IMR-90 (cell line): Measurements from ENCODE around the gene SERPINA3. TPM values are rescaled to one million over a fixed set of nuclear protein-coding genes. Genes with fewer than 3 reads are reported as not detected.

Source experiments
- ATAC-seq: fragments of 200-7000 bp; cut with Tn5 transposase; 2 replicates; pipeline ENCODE4 v1.9.1; 2020; ENCODE audit warnings: low read depth, mild to moderate bottlenecking, moderate library complexity
- BruUV-seq: library from RNA; stranded (reverse); fragments of 400-500 nt; replicated peaks from 2 replicates; lab custom pipeline; 2021; lab: Mats Ljungman, UMichigan
- CTCF ChIA-PET: fragments of 300-600 bp; formaldehyde crosslinking; extraction: SDS; loops from one replicate; lab custom pipeline; 2021; ENCODE audit warnings: antibody characterized with exemption; lab: Yijun Ruan, JAX
- POLR2A ChIA-PET: fragments of 300-600 bp; sonication (Branson Sonifier 250); formaldehyde crosslinking; loops from one replicate; lab custom pipeline; 2022; ENCODE audit warnings: antibody characterized with exemption; ENCODE audit not compliant: unreplicated experiment; lab: Charles Lee
- DNase-seq: peaks from one replicate; pipeline ENCODE4 v3.0.0; 2013
- H2AFZ ChIP-seq: replicated peaks from 2 replicates; pipeline ENCODE3; 2013; ENCODE audit warnings: low read length, mild to moderate bottlenecking; ENCODE audit not compliant: poor library complexity
- H2AK5ac ChIP-seq: 2 replicates; pipeline ENCODE4 v1.6.1; 2013; ENCODE audit warnings: low read depth, low read length, inconsistent platforms
- H2AK9ac ChIP-seq: replicated peaks from 2 replicates; pipeline ENCODE3; 2013; ENCODE audit warnings: mild to moderate bottlenecking, low read depth, low read length, moderate library complexity; ENCODE audit not compliant: poor library complexity
- H2BK120ac ChIP-seq: 2 replicates; pipeline ENCODE4 v1.6.1; 2013; ENCODE audit warnings: low read depth, low read length, inconsistent platforms
- H2BK15ac ChIP-seq: 3 replicates; pipeline ENCODE4 v1.6.1; 2013; ENCODE audit warnings: low read depth, low read length, inconsistent platforms
- H2BK20ac ChIP-seq: 2 replicates; pipeline ENCODE4 v1.6.1; 2013; ENCODE audit warnings: low read depth, mild to moderate bottlenecking, inconsistent platforms, low read length, moderate library complexity
- H2BK5ac ChIP-seq: 2 replicates; pipeline ENCODE4 v1.6.1; 2013; ENCODE audit warnings: mild to moderate bottlenecking, low read depth, low read length, inconsistent platforms; ENCODE audit not compliant: poor library complexity, severe bottlenecking
- H3K14ac ChIP-seq: replicated peaks from 2 replicates; pipeline ENCODE4 v1.6.1; 2013; ENCODE audit warnings: low read depth, low read length, inconsistent platforms
- H3K18ac ChIP-seq: 2 replicates; pipeline ENCODE4 v1.6.1; 2013; ENCODE audit warnings: low read depth, low read length, control low read depth
- H3K23ac ChIP-seq: 2 replicates; pipeline ENCODE4 v1.6.1; 2013; ENCODE audit warnings: low read depth, low read length, inconsistent platforms
- H3K27ac ChIP-seq: 2 replicates; pipeline ENCODE4 v1.5.1; 2013; ENCODE audit warnings: mild to moderate bottlenecking, control low read depth, low read length; ENCODE audit not compliant: insufficient read depth
- H3K27me3 ChIP-seq: 2 replicates; pipeline ENCODE4 v1.6.1; 2013; ENCODE audit warnings: low read length; ENCODE audit not compliant: control insufficient read depth, insufficient read depth
- H3K36me3 ChIP-seq: 2 replicates; pipeline ENCODE4 v1.6.1; 2013; ENCODE audit warnings: low read length, mixed read lengths; ENCODE audit not compliant: control insufficient read depth, insufficient read depth
- H3K4ac ChIP-seq: 2 replicates; pipeline ENCODE4 v1.6.1; 2013; ENCODE audit warnings: low read depth, low read length, inconsistent platforms
- H3K4me1 ChIP-seq: 2 replicates; pipeline ENCODE4 v1.6.1; 2013; ENCODE audit warnings: low read length, mixed read lengths; ENCODE audit not compliant: control insufficient read depth, insufficient read depth
- H3K4me2 ChIP-seq: 2 replicates; pipeline ENCODE4 v1.6.1; 2013; ENCODE audit warnings: low read depth, mild to moderate bottlenecking, control low read depth, low read length, moderate library complexity
- H3K4me3 ChIP-seq: 2 replicates; pipeline ENCODE4 v1.5.1; 2013; ENCODE audit warnings: low read depth, mild to moderate bottlenecking, control low read depth, low read length, moderate library complexity; ENCODE audit not compliant: insufficient read depth
- H3K56ac ChIP-seq: 2 replicates; pipeline ENCODE4 v1.6.1; 2013; ENCODE audit warnings: low read length, inconsistent platforms; ENCODE audit not compliant: insufficient read depth; ENCODE audit errors: extremely low read depth
- H3K79me1 ChIP-seq, 2 experiments: 2 replicates each; pipeline ENCODE4 v1.6.1; 2013; ENCODE audit warnings: low read length in 2 of 2, inconsistent platforms in 1 of 2, low read depth in 1 of 2
- H3K9ac ChIP-seq: 2 replicates; pipeline ENCODE4 v1.6.1; 2013; ENCODE audit warnings: low read depth, low read length, control low read depth
- H3K9me1 ChIP-seq: 2 replicates; pipeline ENCODE4 v1.6.1; 2013; ENCODE audit warnings: low read length, inconsistent platforms; ENCODE audit not compliant: insufficient read depth
- H3K9me3 ChIP-seq: 2 replicates; pipeline ENCODE4 v1.6.1; 2013; ENCODE audit warnings: low read length; ENCODE audit not compliant: control insufficient read depth, insufficient read depth
- H4K20me1 ChIP-seq: 2 replicates; pipeline ENCODE4 v1.6.1; 2013; ENCODE audit warnings: low read length, inconsistent platforms; ENCODE audit not compliant: insufficient read depth
- H4K5ac ChIP-seq: 2 replicates; pipeline ENCODE4 v1.6.1; 2013; ENCODE audit warnings: mild to moderate bottlenecking, low read depth, low read length, control low read depth
- H4K8ac ChIP-seq, 2 experiments: 2 replicates each; pipeline ENCODE4 v1.6.1; 2013; ENCODE audit warnings: low read depth in 2 of 2, low read length in 2 of 2, control low read depth in 1 of 2, inconsistent platforms in 1 of 2
- H4K91ac ChIP-seq: 2 replicates; pipeline ENCODE4 v1.6.1; 2013; ENCODE audit warnings: low read depth, low read length, inconsistent platforms; ENCODE audit not compliant: insufficient read depth
- FOS ChIP-seq: fragments of 150-350 bp; IDR thresholded peaks from 2 replicates; pipeline ENCODE4 v1.6.1; 2016; ENCODE audit warnings: low read depth, low read length
- MAZ ChIP-seq: IDR thresholded peaks from 2 replicates; pipeline ENCODE4 v1.6.1; 2012; ENCODE audit warnings: low read depth, mild to moderate bottlenecking, low read length, improper control_type of control experiment, moderate library complexity, borderline replicate concordance
- MXI1 ChIP-seq: IDR thresholded peaks from 2 replicates; pipeline ENCODE4 v1.6.1; 2012; ENCODE audit warnings: low read depth, mild to moderate bottlenecking, low read length, moderate library complexity, borderline replicate concordance
- NFE2L2 ChIP-seq: fragments of 150-350 bp; IDR thresholded peaks from 2 replicates; pipeline ENCODE4 v1.6.1; 2016; ENCODE audit warnings: low read depth, mild to moderate bottlenecking, low read length
- POLR2A ChIP-seq: IDR thresholded peaks from 2 replicates; pipeline ENCODE4 v1.6.1; 2012; ENCODE audit warnings: mild to moderate bottlenecking, low read depth, low read length
- RAD21 ChIP-seq: IDR thresholded peaks from 2 replicates; pipeline ENCODE4 v1.6.1; 2012; ENCODE audit warnings: low read length, improper control_type of control experiment
- RFX5 ChIP-seq: IDR thresholded peaks from 2 replicates; pipeline ENCODE4 v1.8.0; 2012; ENCODE audit warnings: low read depth, mild to moderate bottlenecking, low read length, moderate library complexity
- whole genome bisulfite sequencing, 2 experiments: methylation state at CpG; one replicate each; pipeline versions ENCODE4 v1.1.5 to v1.1.7; 2013; ENCODE audit warnings: missing lambda C conversion rate in 2 of 2; ENCODE audit not compliant: insufficient read length in 1 of 2; ENCODE audit errors: extremely low coverage in 2 of 2; 5-methylcytosine and 5-hydroxymethylcytosine counted together
- dilution Hi-C: fragments of 300-500 bp; cut with HindIII; formaldehyde crosslinking; loops from one replicate; pipeline ENCODE4 v1.14.3; 2018; ENCODE audit warnings: low sequenced_read_pairs; ENCODE audit not compliant: unreplicated experiment
- in situ Hi-C: fragments of 300-500 bp; cut with MboI; formaldehyde crosslinking; loops from 3 replicates; pipeline ENCODE4 v1.14.3; 2019; ENCODE audit warnings: low sequenced_read_pairs, inconsistent platforms, mixed read lengths
- intact Hi-C: fragments of 100-400 bp; cut with micrococcal nuclease; formaldehyde crosslinking; loops from 2 replicates; pipeline ENCODE4 v1.10.0; 2022
- polyA plus RNA-seq, 3 experiments: library from polyadenylated mRNA; depleted of rRNA; stranded (reverse); fragments of >200 nt; gene quantifications; 2 replicates each; pipeline ENCODE4 v1.2.3, GENCODE V29; 2012; ENCODE audit warnings: low replicate concordance in 1 of 3
- total RNA-seq: library from RNA; depleted of rRNA; stranded (reverse); fragments of >200 nt; gene quantifications from 2 replicates; pipeline ENCODE4 v1.2.3, GENCODE V29; 2012
- TF ChIP-seq, protein P1 (sequence below): fragments of 150-350 bp; IDR thresholded peaks from 2 replicates; pipeline ENCODE4 v1.6.1; 2016; ENCODE audit warnings: low read depth, mild to moderate bottlenecking, low read length, moderate library complexity, borderline replicate concordance
- TF ChIP-seq, protein P2 (sequence below): fragments of 150-350 bp; IDR thresholded peaks from 2 replicates; pipeline ENCODE4 v1.6.1; 2017; ENCODE audit warnings: mild to moderate bottlenecking, antibody characterized with exemption, low read length, low read depth

Gene SERPINA3
- total and polyA plus RNA-seq, 2 of the 4 experiments (the other 2 are of a cell fraction), result 0.36 to 0.48 TPM

DNA sequence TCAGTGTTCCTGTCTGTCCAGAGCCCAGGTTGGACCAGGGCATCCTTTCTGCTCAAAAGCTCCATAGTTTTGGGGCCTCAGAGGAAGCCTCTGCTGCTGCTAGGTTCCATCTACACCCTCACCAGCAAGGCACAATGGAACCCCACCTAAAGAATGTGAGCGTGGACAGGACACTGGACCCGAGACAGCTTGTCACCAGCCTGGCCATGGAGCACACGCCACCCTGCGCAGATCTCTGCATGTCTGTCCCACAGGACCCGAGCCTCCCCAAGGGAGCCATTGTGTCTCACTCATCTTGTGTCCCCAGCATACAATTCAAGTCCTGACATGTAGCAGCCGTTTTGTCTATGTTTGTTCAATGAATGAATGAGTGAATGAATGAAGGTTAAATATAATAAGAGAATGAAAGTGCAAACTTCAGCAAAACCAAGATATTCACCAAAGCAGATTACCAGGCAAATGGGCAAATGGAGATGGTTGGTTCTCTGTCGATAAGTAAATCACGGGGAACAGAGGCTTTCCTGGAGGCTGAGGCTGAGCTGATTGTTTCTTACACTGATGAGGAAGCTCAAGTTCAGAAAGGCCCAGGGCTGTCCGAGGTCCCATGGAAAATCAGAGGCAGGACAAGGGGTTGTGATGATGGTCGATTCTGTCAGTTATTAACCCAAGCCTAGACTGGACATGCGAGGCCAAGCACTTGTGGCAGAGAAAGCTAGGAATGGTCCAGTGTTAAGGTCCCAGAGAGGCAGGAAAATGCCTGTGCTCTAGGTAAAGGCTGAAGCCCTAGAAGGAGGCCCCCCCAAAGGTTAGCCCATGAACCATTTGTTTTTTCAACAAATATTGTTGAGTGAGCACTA, 27.0 kb downstream of the SERPINA3 start:
- Histone ChIP-seq H4K5ac (no peak overlapping the region), H2BK20ac (no peak overlapping the region), H3K23ac (no peak overlapping the region), H3K36me3 (no peaks in the 10 kb centered on the region), H2AK5ac (no peak overlapping the region), H3K9ac (no peak overlapping the region), H3K4me3 (no peak overlapping the region), H3K9me3 (no peaks in the 10 kb centered on the region; the same call in 1 of the 2 replicates), H4K8ac (no peak overlapping the region), H4K20me1 (no peaks in the 10 kb centered on the region), H3K4ac (no peak overlapping the region), H3K56ac (no peak overlapping the region), H3K27ac (no peak overlapping the region), H2AFZ (no peak overlapping the region), H3K79me1 (no peaks in the 10 kb centered on the region), H2BK120ac (no peak overlapping the region), H2AK9ac (no peak overlapping the region), H3K14ac (no peak overlapping the region), H3K27me3 (no peaks in the 10 kb centered on the region; the same call in 1 of the 2 replicates), H3K4me1 (no peaks in the 10 kb centered on the region), H4K91ac (no peak overlapping the region), H3K9me1 (no peaks in the 10 kb centered on the region), H3K18ac (no peak overlapping the region), H3K4me2 (no peak overlapping the region), H2BK15ac (no peak overlapping the region), H2BK5ac (no peak overlapping the region)
- DNase-seq, result no peak
- ATAC-seq, result no peak
- ChIA-PET CTCF (interaction anchor here (0.7 to 1.0 kb wide), 2 partner anchors 12 to 35 kb away, joined by 3 read pairs; no protein-coding TSS in a partner anchor), POLR2A (no interaction called here)
- BruUV-seq, result no TSS peak
- intact Hi-C loops (no loop called here), dilution Hi-C loops (no loop called here), in situ Hi-C loops (no loop called here)
- WGBS, 2 experiments, result 34% methylated on average over 3 of the region's 11 CpGs; no CpG with 5 or more reads in 1 of the 2 experiments
- TF ChIP-seq NFE2L2 (no peak), RAD21 (no peak), MXI1 (no peak), FOS (no peak), POLR2A (no peak), MAZ (no peak), RFX5 (no peak)
- TF ChIP-seq, protein P1, sequence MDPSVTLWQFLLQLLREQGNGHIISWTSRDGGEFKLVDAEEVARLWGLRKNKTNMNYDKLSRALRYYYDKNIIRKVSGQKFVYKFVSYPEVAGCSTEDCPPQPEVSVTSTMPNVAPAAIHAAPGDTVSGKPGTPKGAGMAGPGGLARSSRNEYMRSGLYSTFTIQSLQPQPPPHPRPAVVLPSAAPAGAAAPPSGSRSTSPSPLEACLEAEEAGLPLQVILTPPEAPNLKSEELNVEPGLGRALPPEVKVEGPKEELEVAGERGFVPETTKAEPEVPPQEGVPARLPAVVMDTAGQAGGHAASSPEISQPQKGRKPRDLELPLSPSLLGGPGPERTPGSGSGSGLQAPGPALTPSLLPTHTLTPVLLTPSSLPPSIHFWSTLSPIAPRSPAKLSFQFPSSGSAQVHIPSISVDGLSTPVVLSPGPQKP, result no peak
- TF ChIP-seq, protein P2, sequence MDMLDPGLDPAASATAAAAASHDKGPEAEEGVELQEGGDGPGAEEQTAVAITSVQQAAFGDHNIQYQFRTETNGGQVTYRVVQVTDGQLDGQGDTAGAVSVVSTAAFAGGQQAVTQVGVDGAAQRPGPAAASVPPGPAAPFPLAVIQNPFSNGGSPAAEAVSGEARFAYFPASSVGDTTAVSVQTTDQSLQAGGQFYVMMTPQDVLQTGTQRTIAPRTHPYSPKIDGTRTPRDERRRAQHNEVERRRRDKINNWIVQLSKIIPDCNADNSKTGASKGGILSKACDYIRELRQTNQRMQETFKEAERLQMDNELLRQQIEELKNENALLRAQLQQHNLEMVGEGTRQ, result no peak
